Natural killer cell (primary cell): ENCODE measurements around the gene LRRC8E. TPM values are rescaled to one million over a fixed set of nuclear protein-coding genes. Genes with fewer than 3 reads are reported as not detected.

Source experiments
- ATAC-seq, 3 donors: fragments of 150-1000 bp in 2 of 3; fragments of 200-7000 bp in 1 of 3; cut with Tn5 transposase; 1 replicate in 1 of 3; 2 replicates in 2 of 3; pipeline ENCODE4 v1.10.0; 2021; ENCODE audit warnings: mild to moderate bottlenecking in 2 of 3, moderate library complexity in 2 of 3
- DNase-seq, 2 donors: peaks; one replicate each; pipeline versions ENCODE4 v3.0.0 to v3.0.0-alpha.2; 2013 to 2021; ENCODE audit warnings: mixed read lengths in 1 of 2
- H3K27ac ChIP-seq: one replicate; pipeline ENCODE4 v1.5.1; 2013; ENCODE audit warnings: mild to moderate bottlenecking, low read length
- H3K27me3 ChIP-seq: one replicate; pipeline ENCODE4 v1.6.1; 2013; ENCODE audit warnings: low read length; ENCODE audit not compliant: control insufficient read depth, insufficient read depth
- H3K36me3 ChIP-seq: one replicate; pipeline ENCODE4 v1.6.1; 2013; ENCODE audit warnings: low read length; ENCODE audit not compliant: control insufficient read depth, insufficient read depth
- H3K4me1 ChIP-seq: one replicate; pipeline ENCODE4 v1.6.1; 2013; ENCODE audit warnings: low read length; ENCODE audit not compliant: control insufficient read depth, insufficient read depth
- H3K4me3 ChIP-seq: one replicate; pipeline ENCODE4 v1.5.1; 2013; ENCODE audit warnings: low read length
- H3K9me3 ChIP-seq: one replicate; pipeline ENCODE4 v1.6.1; 2013; ENCODE audit warnings: low read length; ENCODE audit not compliant: control insufficient read depth, insufficient read depth
- H3K27ac Mint-ChIP-seq, 2 donors: one replicate each; pipeline ENCODE4 v1.8.0; 2022; ENCODE audit warnings: mild to moderate bottlenecking in 2 of 2, mixed read lengths in 2 of 2, moderate library complexity in 1 of 2
- H3K27me3 Mint-ChIP-seq, 2 donors: one replicate each; pipeline ENCODE4 v1.8.0; 2022; ENCODE audit warnings: low read depth in 2 of 2, mixed read lengths in 2 of 2
- H3K36me3 Mint-ChIP-seq: one replicate; pipeline ENCODE4 v1.8.0; 2022; ENCODE audit warnings: mixed read lengths
- H3K4me1 Mint-ChIP-seq, 2 donors: one replicate each; pipeline ENCODE4 v1.8.0; 2022; ENCODE audit warnings: mixed read lengths in 2 of 2
- H3K4me3 Mint-ChIP-seq: one replicate; pipeline ENCODE4 v1.8.0; 2022; ENCODE audit warnings: mild to moderate bottlenecking, moderate library complexity, mixed read lengths
- H3K9me3 Mint-ChIP-seq, 2 donors: one replicate each; pipeline ENCODE4 v1.8.0; 2022; ENCODE audit warnings: mixed read lengths in 2 of 2
- CTCF ChIP-seq: fragments of 200-600 bp; IDR thresholded peaks from one replicate; pipeline ENCODE4 v1.8.0; 2022; ENCODE audit warnings: antibody characterized with exemption
- WGBS: methylation state at CpG from one replicate; pipeline ENCODE4 v1.1.7; 2013; ENCODE audit warnings: missing lambda C conversion rate; ENCODE audit not compliant: insufficient coverage; 5-methylcytosine and 5-hydroxymethylcytosine counted together
- intact Hi-C: fragments of 100-400 bp; cut with micrococcal nuclease; formaldehyde crosslinking; loops from one replicate; pipeline ENCODE4 v1.14.2; 2022
- total RNA-seq, 4 donors: library from RNA; stranded (reverse); fragments of 120-200 nt in 1 of 4; gene quantifications; one replicate each; pipeline versions ENCODE4 v1.2.3 to v1.2.4, GENCODE V29; 2013 to 2022

The LRRC8E gene
- total RNA-seq, 3 donors from 2014 or later (not counting 1 experiment from before 2014, with no cell fraction given), result not detected

GRCh38 chr19:7918615-7919421 lies 30.5 kb downstream of the LRRC8E start:
- Histone ChIP-seq H3K27ac (no peak overlapping the region), H3K9me3 (no peaks in the 10 kb centered on the region), H3K4me3 (no peak overlapping the region), H3K36me3 (peaks cover 11% of the 10 kb centered on the region), H3K27me3 (peaks cover 29% of the 10 kb centered on the region), H3K4me1 (peaks cover 57% of the 10 kb centered on the region)
- Mint-ChIP-seq H3K27me3 (peaks cover 0 to 24% of the 10 kb centered on the region in 2 donors), H3K4me1 (peaks cover 21 to 37% of the 10 kb centered on the region in 2 donors), H3K27ac (peak overlapping the region in 1 of 2 donors; percentile 59), H3K4me3 (peak overlapping the region; percentile 90), H3K9me3 (no peaks in the 10 kb centered on the region), H3K36me3 (no peaks in the 10 kb centered on the region)
- no peak for DNase-seq
- no peak for TF ChIP-seq CTCF
- no peak for ATAC-seq
- intact Hi-C loops, result no loop called here
- WGBS, result 45% methylated on average over 42 of the region's 42 CpGs

GRCh38 chr19:7919610-7920518 lies 31.6 kb downstream of the LRRC8E start, which contains the start of gene SNAPC2:
TSS of gene SNAPC2 (plus strand) at chr19:7920338. CDS start at chr19:7920367, 29 bp downstream.
- Histone ChIP-seq H3K27ac (peak within 1 kb of the TSS; percentile 72), H3K4me3 (peak within 1 kb of the TSS; percentile 55), H3K9me3 (no peaks in the 10 kb centered on the region), H3K36me3 (peaks cover 11% of the 10 kb centered on the region), H3K27me3 (peaks cover 26% of the 10 kb centered on the region), H3K4me1 (peaks cover 59% of the 10 kb centered on the region)
- Mint-ChIP-seq H3K27ac (peak within 1 kb of the TSS; percentile 82 to 96), H3K4me3 (peak within 1 kb of the TSS; percentile 90), H3K4me1 (peaks cover 21 to 37% of the 10 kb centered on the region in 2 donors), H3K36me3 (no peaks in the 10 kb centered on the region), H3K27me3 (peaks cover 0 to 22% of the 10 kb centered on the region in 2 donors), H3K9me3 (no peaks in the 10 kb centered on the region)
- TF ChIP-seq CTCF, result no peak
- DNase-seq, result peak; percentile 97 to 98
- intact Hi-C loops, result loop anchor here (1.0 kb wide), 2 partner anchors 16 to 51 kb away; no protein-coding TSS in a partner anchor
- WGBS, result 7% methylated on average over 62 of the region's 62 CpGs
- ATAC-seq, result peak; percentile 60 to 79 (median 62)

GRCh38 chr19:7920519-7921301 lies 32.4 kb downstream of the LRRC8E start:
- Mint-ChIP-seq H3K9me3 (no peaks in the 10 kb centered on the region), H3K27ac (peak overlapping the region; percentile 82 to 96), H3K36me3 (no peaks in the 10 kb centered on the region), H3K27me3 (peaks cover 0 to 17% of the 10 kb centered on the region in 2 donors), H3K4me3 (peak overlapping the region; percentile 90), H3K4me1 (peaks cover 21 to 42% of the 10 kb centered on the region in 2 donors)
- Histone ChIP-seq H3K9me3 (no peaks in the 10 kb centered on the region), H3K27me3 (peaks cover 20% of the 10 kb centered on the region), H3K4me1 (peaks cover 60% of the 10 kb centered on the region), H3K36me3 (peaks cover 11% of the 10 kb centered on the region), H3K27ac (peak overlapping the region; percentile 72), H3K4me3 (peak overlapping the region; percentile 55)
- WGBS, result under 1% methylated on average over 61 of the region's 62 CpGs
- intact Hi-C loops, result loop anchor here (1.0 kb wide), 2 partner anchors 16 to 51 kb away; no protein-coding TSS in a partner anchor
- DNase-seq (peak; percentile 96 to 99), ATAC-seq (peak; percentile 75 to 89 (median 76))
- TF ChIP-seq CTCF, result no peak
